ENCODE results near the gene PDZD8.
A peak's percentile ranks its signal among the peaks of the same experiment; 100 is the strongest.

PDZD8 gene

DNA sequence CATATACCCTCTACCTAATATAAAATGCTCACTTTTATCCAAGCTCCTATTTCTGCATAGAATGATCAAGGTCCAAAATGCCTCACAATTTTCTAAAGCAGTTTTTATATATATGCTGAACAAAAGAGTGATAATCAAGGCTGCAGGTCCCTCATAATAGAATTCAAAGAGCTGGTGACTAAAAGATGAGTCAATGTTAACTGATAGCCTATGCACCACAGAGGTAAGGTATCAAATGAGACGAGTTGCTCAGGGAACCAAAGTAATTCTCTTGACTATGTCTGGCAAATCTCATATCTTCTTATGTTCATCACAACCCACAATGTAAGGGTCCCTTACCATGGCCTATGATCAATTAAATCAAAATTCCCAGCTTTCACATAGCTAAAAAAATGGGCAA is 15.2 kb downstream of the PDZD8 start:
- no peak overlapping the region for H3K9ac ChIP-seq (ENCODE audit: low read depth, low read length)
- no peaks in the 10 kb centered on the region for H3K36me3 ChIP-seq (ENCODE audit: insufficient read depth, low read length)
- no peak overlapping the region for H3K4me3 ChIP-seq (ENCODE audit: low read length)
- no peaks in the 10 kb centered on the region for H3K9me3 ChIP-seq (replicated peaks; ENCODE audit: low read length)
- H3K27me3 ChIP-seq (ENCODE audit: control insufficient read depth, insufficient read depth, low read length), result no peaks in the 10 kb centered on the region
- H3K4me1 ChIP-seq (ENCODE audit: control insufficient read depth, insufficient read depth, low read length), result peaks cover 53% of the 10 kb centered on the region
- peak overlapping the region; percentile 45 for H3K4me2 ChIP-seq (ENCODE audit: low read length)

DNA sequence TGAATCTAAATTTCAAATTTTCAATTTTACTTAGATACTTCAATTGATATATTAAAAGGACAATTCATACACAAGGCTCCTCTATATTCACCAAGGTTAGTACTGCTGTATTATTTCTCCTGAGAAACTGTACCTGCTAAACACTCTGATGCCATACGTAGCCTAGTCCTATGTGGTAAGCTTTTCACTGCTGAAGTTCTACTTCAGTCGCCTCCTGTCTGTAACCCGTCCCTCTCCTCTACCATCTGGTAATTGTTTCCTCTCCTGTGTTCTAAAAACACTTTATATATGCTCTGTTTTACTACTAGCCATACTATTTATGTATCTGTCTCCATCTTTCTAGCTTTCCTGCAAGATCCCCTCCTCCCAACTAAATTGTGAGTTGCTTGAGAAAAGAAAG is 20.2 kb downstream of the PDZD8 start:
- Histone ChIP-seq H3K9ac (ENCODE audit: low read depth, low read length) (no peak overlapping the region), H3K9me3 (replicated peaks; ENCODE audit: low read length) (no peaks in the 10 kb centered on the region), H3K4me3 (ENCODE audit: low read length) (no peak overlapping the region), H3K27me3 (ENCODE audit: control insufficient read depth, insufficient read depth, low read length) (no peaks in the 10 kb centered on the region), H3K4me2 (ENCODE audit: low read length) (no peak overlapping the region), H3K4me1 (ENCODE audit: control insufficient read depth, insufficient read depth, low read length) (peaks cover 6% of the 10 kb centered on the region), H3K36me3 (ENCODE audit: insufficient read depth, low read length) (no peaks in the 10 kb centered on the region)

DNA sequence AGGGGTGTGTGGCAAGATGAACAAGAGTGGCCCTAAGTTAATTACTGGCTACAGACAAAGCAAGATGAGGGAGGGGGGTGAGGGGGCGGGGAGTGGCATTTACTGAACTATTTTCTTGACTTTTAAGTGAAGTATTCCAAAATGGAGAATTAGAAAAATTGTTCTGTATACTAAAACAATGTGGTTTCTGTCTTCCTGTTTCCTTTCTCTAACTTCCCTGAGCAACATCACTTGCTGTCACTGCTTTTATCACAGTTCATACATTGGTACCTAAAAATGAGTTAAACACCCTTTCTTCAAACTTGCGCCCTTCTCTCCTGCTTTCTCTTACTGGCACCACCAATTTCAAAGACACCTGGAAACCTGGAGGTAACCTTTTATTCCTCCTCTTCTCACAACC is 21.6 kb downstream of the PDZD8 start:
- Histone ChIP-seq H3K4me3 (ENCODE audit: low read length) (no peak overlapping the region), H3K4me2 (ENCODE audit: low read length) (no peak overlapping the region), H3K9me3 (replicated peaks; ENCODE audit: low read length) (no peaks in the 10 kb centered on the region), H3K9ac (ENCODE audit: low read depth, low read length) (no peak overlapping the region), H3K36me3 (ENCODE audit: insufficient read depth, low read length) (no peaks in the 10 kb centered on the region), H3K4me1 (ENCODE audit: control insufficient read depth, insufficient read depth, low read length) (no peaks in the 10 kb centered on the region), H3K27me3 (ENCODE audit: control insufficient read depth, insufficient read depth, low read length) (no peaks in the 10 kb centered on the region)

DNA sequence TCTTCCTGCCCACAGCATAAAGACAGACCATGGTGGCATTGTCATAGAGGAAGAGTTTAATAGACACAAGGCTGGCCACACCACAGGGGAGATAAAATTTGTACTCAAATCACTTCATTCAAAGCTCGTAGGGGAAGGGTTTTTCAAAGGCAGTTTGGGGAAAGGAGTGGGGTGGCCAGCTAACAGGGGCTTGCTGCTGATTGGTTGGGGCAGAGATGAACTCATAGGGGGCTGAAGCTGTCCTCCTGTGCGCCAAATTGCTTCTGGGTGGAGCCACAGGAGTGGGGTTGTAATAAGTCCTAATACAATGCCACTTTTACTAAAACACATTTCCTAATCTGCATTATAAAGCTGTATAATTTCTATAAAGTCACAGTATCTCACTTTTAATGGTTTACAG is 22.5 kb downstream of the PDZD8 start:
- Histone ChIP-seq H3K27me3 (ENCODE audit: control insufficient read depth, insufficient read depth, low read length) (no peaks in the 10 kb centered on the region), H3K9me3 (replicated peaks; ENCODE audit: low read length) (no peaks in the 10 kb centered on the region), H3K4me2 (ENCODE audit: low read length) (no peak overlapping the region), H3K4me1 (ENCODE audit: control insufficient read depth, insufficient read depth, low read length) (no peaks in the 10 kb centered on the region), H3K9ac (ENCODE audit: low read depth, low read length) (no peak overlapping the region), H3K4me3 (ENCODE audit: low read length) (no peak overlapping the region), H3K36me3 (ENCODE audit: insufficient read depth, low read length) (no peaks in the 10 kb centered on the region)

DNA sequence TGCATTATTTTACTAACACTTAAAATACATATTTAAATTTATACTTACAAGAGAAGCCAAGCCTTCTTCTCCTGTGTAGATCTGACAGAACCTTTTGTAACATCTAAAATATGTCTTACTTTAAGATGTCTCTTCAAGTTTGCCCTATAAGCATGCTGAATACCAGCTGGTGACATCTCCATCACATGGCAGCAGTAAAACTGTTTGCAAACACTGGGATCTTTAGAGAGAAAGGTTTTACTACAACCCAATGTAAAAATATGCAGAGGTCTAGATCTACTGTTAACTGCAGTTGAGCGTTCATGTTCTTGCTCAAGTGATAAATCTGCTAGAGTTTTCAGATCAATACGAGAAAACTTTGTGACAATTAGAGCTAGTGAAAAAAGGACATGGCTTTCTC is 23.2 kb downstream of the PDZD8 start:
- no peak overlapping the region for H3K4me2 ChIP-seq (ENCODE audit: low read length)
- no peak overlapping the region for H3K4me3 ChIP-seq (ENCODE audit: low read length)
- no peaks in the 10 kb centered on the region for H3K4me1 ChIP-seq (ENCODE audit: control insufficient read depth, insufficient read depth, low read length)
- H3K9me3 ChIP-seq (replicated peaks; ENCODE audit: low read length), result no peaks in the 10 kb centered on the region
- H3K36me3 ChIP-seq (ENCODE audit: insufficient read depth, low read length), result no peaks in the 10 kb centered on the region
- no peak overlapping the region for H3K9ac ChIP-seq (ENCODE audit: low read depth, low read length)
- H3K27me3 ChIP-seq (ENCODE audit: control insufficient read depth, insufficient read depth, low read length), result no peaks in the 10 kb centered on the region

DNA sequence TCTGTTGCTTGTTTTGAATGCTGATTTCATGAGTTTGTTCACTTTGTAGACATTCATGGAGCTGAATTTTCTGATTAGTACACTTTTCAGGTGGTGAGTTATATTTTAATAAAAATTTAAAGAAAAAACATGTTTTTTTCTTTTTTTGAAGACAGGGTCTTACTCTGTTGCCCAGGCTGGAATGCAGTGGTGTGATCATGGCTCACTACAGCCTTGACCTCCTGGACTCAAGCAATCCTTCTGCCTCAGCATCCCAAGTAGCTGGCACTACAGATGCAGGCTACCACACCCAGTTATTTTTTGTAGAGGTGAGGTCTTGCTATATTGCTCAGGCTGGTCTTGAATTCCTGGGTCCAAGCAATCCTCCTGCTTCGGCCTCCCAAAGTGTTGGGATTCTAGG is 23.7 kb downstream of the PDZD8 start:
- Histone ChIP-seq H3K27me3 (ENCODE audit: control insufficient read depth, insufficient read depth, low read length) (no peaks in the 10 kb centered on the region), H3K4me2 (ENCODE audit: low read length) (no peak overlapping the region), H3K9me3 (replicated peaks; ENCODE audit: low read length) (no peaks in the 10 kb centered on the region), H3K36me3 (ENCODE audit: insufficient read depth, low read length) (no peaks in the 10 kb centered on the region), H3K4me3 (ENCODE audit: low read length) (no peak overlapping the region), H3K4me1 (ENCODE audit: control insufficient read depth, insufficient read depth, low read length) (no peaks in the 10 kb centered on the region), H3K9ac (ENCODE audit: low read depth, low read length) (no peak overlapping the region)

DNA sequence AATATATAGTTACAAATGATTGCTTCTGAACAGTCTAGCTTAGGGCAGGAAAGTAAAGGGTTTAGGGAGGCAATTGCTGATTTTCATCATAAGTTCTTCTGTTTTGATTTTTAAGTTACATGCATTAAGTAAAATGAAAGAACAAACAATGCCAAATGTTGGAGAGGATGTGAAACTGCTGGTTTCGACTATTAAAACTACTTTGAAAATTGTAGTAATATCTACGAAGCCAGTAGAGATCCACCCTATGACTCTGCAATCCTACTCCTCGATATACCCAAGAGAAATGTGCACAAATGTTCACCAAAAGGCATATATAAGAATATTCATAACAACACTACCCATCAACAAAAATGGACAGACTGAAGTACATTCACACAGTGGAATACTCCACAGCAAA is 24.3 kb downstream of the PDZD8 start:
- no peaks in the 10 kb centered on the region for H3K36me3 ChIP-seq (ENCODE audit: insufficient read depth, low read length)
- no peaks in the 10 kb centered on the region for H3K4me1 ChIP-seq (ENCODE audit: control insufficient read depth, insufficient read depth, low read length)
- no peak overlapping the region for H3K4me3 ChIP-seq (ENCODE audit: low read length)
- H3K9me3 ChIP-seq (replicated peaks; ENCODE audit: low read length), result no peaks in the 10 kb centered on the region
- no peak overlapping the region for H3K4me2 ChIP-seq (ENCODE audit: low read length)
- H3K9ac ChIP-seq (ENCODE audit: low read depth, low read length), result no peak overlapping the region
- H3K27me3 ChIP-seq (ENCODE audit: control insufficient read depth, insufficient read depth, low read length), result no peaks in the 10 kb centered on the region

DNA sequence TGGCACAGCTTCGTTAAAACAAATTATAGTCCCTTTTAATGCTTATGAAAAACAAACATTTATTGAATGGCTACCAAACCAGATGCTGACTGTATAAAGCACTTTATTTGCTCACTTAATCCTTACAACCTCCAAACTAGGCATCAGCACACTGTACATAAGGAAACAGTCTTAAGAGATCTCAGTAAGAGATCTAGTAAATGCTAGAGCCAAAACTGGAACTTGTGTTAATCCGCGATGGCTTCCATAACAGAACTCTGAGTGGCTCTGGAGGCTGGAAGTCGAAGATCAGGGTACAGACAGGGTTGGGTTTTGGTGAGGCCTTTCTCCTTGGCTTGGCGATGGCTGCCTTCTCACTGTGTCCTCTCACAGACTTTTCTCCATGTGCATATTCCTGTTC is 27.0 kb downstream of the PDZD8 start:
- Histone ChIP-seq H3K9ac (ENCODE audit: low read depth, low read length) (no peak overlapping the region), H3K9me3 (replicated peaks; ENCODE audit: low read length) (no peaks in the 10 kb centered on the region), H3K4me3 (ENCODE audit: low read length) (no peak overlapping the region), H3K36me3 (ENCODE audit: insufficient read depth, low read length) (no peaks in the 10 kb centered on the region), H3K27me3 (ENCODE audit: control insufficient read depth, insufficient read depth, low read length) (no peaks in the 10 kb centered on the region), H3K4me1 (ENCODE audit: control insufficient read depth, insufficient read depth, low read length) (peaks cover 5% of the 10 kb centered on the region), H3K4me2 (ENCODE audit: low read length) (no peak overlapping the region)

DNA sequence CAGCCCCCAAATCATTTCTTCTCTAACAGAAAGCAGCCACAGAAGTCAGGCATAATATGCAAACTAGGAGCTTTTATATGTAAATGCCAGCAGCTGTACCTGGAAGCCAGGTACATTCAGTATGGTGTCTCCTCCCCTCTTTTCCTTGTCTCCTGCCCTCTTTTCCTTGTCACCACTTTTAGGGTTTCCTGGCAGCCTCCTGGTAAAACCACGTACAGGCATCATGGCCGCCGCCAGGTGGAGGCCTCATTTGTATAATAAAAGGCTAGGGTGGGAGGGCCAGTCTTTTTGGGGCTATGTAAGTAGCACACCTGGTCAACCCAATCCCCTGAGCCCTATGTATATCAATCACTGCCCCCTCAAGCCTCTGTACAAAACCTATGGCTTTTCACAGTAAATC is 28.7 kb downstream of the PDZD8 start:
- no peaks in the 10 kb centered on the region for H3K9me3 ChIP-seq (replicated peaks; ENCODE audit: low read length)
- H3K4me3 ChIP-seq (ENCODE audit: low read length), result no peak overlapping the region
- no peaks in the 10 kb centered on the region for H3K27me3 ChIP-seq (ENCODE audit: control insufficient read depth, insufficient read depth, low read length)
- H3K36me3 ChIP-seq (ENCODE audit: insufficient read depth, low read length), result no peaks in the 10 kb centered on the region
- peaks cover 21% of the 10 kb centered on the region for H3K4me1 ChIP-seq (ENCODE audit: control insufficient read depth, insufficient read depth, low read length)
- H3K9ac ChIP-seq (ENCODE audit: low read depth, low read length), result no peak overlapping the region
- no peak overlapping the region for H3K4me2 ChIP-seq (ENCODE audit: low read length)

DNA sequence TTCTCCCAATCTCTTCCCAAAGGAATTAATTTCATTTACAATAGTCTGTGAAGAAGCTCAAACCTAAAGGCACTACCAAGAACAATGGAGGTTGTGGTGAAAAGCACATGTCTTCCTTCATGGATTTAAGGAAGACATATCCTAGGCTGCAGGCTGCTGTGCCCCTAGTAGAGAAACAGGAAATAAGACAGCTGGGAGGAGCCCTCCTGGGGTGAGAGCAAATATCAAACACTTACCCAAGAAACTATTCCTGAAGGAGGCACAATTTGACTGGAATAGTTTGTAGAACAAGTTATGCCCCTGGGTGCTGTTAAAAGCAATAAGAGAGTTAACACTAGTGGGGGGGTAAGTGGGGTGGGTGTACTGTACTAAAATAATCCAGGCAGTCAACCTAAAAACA is 30.1 kb downstream of the PDZD8 start:
- Histone ChIP-seq H3K9ac (ENCODE audit: low read depth, low read length) (no peak overlapping the region), H3K4me3 (ENCODE audit: low read length) (no peak overlapping the region), H3K9me3 (replicated peaks; ENCODE audit: low read length) (no peaks in the 10 kb centered on the region), H3K4me2 (ENCODE audit: low read length) (no peak overlapping the region), H3K4me1 (ENCODE audit: control insufficient read depth, insufficient read depth, low read length) (peaks cover 21% of the 10 kb centered on the region), H3K36me3 (ENCODE audit: insufficient read depth, low read length) (peaks cover 4% of the 10 kb centered on the region), H3K27me3 (ENCODE audit: control insufficient read depth, insufficient read depth, low read length) (no peaks in the 10 kb centered on the region)

DNA sequence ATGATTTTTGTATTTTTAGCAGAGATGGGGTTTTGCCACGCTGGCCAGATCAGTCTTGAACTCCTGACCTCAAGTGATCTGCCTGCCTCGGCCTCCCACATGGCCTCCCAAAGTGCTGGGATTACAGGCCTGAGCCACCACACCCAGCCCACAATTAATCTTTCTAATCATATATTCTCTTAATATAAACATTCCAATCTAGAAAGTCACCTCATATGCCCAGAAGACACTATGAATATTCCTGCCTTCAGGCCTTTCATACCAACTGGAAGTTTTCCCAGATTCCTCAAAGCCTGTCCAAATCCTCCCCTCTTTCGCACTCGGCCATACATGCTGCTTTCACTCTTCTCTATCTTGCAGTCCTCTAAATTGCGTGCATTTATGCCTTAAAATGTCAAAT is 32.6 kb downstream of the PDZD8 start:
- Histone ChIP-seq H3K4me2 (ENCODE audit: low read length) (peak overlapping the region; percentile 24), H3K9me3 (replicated peaks; ENCODE audit: low read length) (no peaks in the 10 kb centered on the region), H3K36me3 (ENCODE audit: insufficient read depth, low read length) (peaks cover 6% of the 10 kb centered on the region), H3K27me3 (ENCODE audit: control insufficient read depth, insufficient read depth, low read length) (no peaks in the 10 kb centered on the region), H3K4me3 (ENCODE audit: low read length) (no peak overlapping the region), H3K4me1 (ENCODE audit: control insufficient read depth, insufficient read depth, low read length) (peaks cover 24% of the 10 kb centered on the region), H3K9ac (ENCODE audit: low read depth, low read length) (no peak overlapping the region)

DNA sequence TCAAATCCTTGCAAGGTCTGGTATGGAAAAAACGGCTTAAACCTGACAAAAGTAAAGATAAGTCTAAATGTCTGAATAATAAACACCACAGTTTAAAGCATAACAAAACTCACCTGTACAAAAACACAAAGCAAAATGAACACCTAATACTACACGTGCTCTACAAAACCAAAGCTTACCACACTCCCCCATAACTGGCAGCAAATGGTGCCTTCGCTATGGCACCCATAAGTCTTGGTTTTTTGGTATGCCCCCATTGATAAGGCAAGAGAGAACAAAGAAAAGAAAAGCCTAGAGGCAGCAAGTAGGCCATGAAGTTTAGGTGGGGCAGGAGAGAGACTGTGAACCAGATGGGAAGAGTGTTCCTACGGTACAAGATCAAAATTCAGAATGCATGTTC is 34.2 kb downstream of the PDZD8 start:
- H3K36me3 ChIP-seq (ENCODE audit: insufficient read depth, low read length), result peaks cover 6% of the 10 kb centered on the region
- H3K4me3 ChIP-seq (ENCODE audit: low read length), result no peak overlapping the region
- no peaks in the 10 kb centered on the region for H3K9me3 ChIP-seq (replicated peaks; ENCODE audit: low read length)
- H3K9ac ChIP-seq (ENCODE audit: low read depth, low read length), result no peak overlapping the region
- H3K4me2 ChIP-seq (ENCODE audit: low read length), result no peak overlapping the region
- peaks cover 24% of the 10 kb centered on the region for H3K4me1 ChIP-seq (ENCODE audit: control insufficient read depth, insufficient read depth, low read length)
- H3K27me3 ChIP-seq (ENCODE audit: control insufficient read depth, insufficient read depth, low read length), result no peaks in the 10 kb centered on the region

Data from skeletal muscle satellite cell (primary cell).